NT2/D1 (cell line): ENCODE results near the gene ZNF329.

Experiments used
- SUZ12 ChIP-seq: IDR thresholded peaks from 2 replicates; pipeline ENCODE4 v1.6.1; 2011; ENCODE audit not compliant: insufficient read length, insufficient read depth; ENCODE audit errors: extremely low read depth
- YY1 ChIP-seq: IDR thresholded peaks from 2 replicates; pipeline ENCODE4 v1.6.1; 2011; ENCODE audit not compliant: insufficient read length, insufficient read depth
- ZNF274 ChIP-seq: IDR thresholded peaks from 2 replicates; pipeline ENCODE4 v1.6.1; 2011; ENCODE audit warnings: mild to moderate bottlenecking, low read depth, low read length

DNA sequence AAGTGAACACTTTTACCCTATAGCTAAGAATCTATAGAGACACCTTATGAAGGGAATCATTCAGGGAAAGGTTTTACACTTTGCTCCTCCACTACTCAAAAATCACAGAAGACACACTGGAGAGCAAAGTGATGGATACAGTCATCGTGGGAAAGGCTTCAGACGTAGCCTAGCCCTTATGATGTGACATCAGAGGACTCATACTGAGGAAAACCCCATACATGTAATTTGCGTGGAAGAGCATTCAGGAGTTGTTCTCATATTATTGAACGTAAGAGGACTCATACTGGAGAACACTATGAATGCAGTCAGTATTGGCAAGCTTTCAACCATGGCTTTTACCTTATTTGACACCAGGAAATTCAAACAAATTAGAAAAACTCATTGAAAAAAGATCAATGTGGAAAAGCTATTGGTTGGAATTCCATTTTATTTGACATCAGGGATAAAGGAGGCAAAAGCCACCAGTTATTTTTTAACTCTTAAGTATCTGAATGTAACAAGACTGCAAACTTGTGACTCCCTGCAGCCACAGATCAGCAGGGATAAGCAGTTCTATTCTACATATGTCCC, 16.2 kb upstream of the ZNF329 start:
- TF ChIP-seq ZNF274: peak; percentile 92
- no peak for TF ChIP-seq YY1
- TF ChIP-seq SUZ12: no peak
